ENCODE results near the gene EHBP1. TPM values are rescaled to one million over a fixed set of nuclear protein-coding genes. Genes with fewer than 3 reads are reported as not detected.

The EHBP1 gene
- total and polyA plus RNA-seq, 2 donors (not counting 3 experiments of a cell fraction or from before 2014, with no cell fraction given): 8.4 to 34.8 TPM

DNA sequence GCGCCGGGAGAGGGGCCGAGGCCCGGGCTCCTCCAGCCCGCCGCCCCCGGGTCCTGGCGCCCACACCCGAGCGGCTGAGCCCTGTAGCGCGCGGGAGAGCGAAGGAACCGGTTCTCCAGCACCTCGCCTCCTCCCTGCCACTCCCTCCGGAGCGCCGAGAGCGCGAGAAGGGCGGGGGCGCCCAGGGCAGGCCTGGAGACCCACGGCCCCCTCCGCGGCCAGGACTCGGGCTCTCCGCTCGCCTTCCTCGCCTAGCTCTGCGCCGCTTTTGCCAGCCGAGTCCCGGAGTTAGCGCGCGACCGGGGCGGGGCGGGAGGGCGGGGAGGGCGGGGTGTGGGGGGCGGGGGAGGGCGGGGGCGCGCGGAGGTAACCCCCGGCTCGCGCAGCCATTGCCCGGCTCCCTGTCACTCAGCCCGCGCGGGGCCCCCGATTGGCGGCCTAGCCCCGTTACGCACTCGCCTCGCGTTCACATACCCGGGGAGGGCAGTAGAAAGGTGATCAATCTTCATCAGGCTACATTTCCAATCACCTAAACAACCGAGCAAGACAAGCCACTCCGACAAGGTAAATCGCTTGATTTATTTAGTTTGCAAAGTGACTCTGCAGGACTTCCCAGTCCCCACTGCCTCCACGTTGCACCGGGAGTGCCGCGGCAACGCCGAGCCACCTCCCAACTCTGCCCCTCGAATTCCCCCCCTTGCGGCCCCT lies 345.0 kb downstream of the EHBP1 start, which contains the start of gene OTX1:
TSS of gene OTX1 (plus strand) at position 497 of the 708 bp plus-strand sequence. CDS start 2,161 bp downstream, outside the sequence.
- ChIA-PET POLR2A (interaction anchor here (0.6 kb wide), 1 partner anchor 542 kb away, joined by 3 read pairs; no protein-coding TSS in a partner anchor), CTCF (interaction anchor here (0.6 kb wide), 1 partner anchor 10 kb away, joined by 3 read pairs; no protein-coding TSS in a partner anchor)
- no TSS peak for BruUV-seq (replicated peaks)
- Histone ChIP-seq H3K4me3 (replicated peaks in 1 of 3; ENCODE audit: insufficient read depth in 1 of 3, low read depth in 1 of 3, low read length in 3 of 3) (peak within 1 kb of the TSS; percentile 8 to 42 (median 41)), H3K27ac (ENCODE audit: insufficient read depth, low read depth, low read length) (no peak within 1 kb of the TSS), H3K4me2 (ENCODE audit: insufficient read depth, low read length) (peak within 1 kb of the TSS; percentile 73), H3K36me3 (ENCODE audit: control insufficient read depth in 2 of 2, extremely low read depth in 1 of 2, insufficient read depth in 2 of 2, low read length in 2 of 2) (no peaks in the 10 kb centered on the region), H3K79me2 (ENCODE audit: control insufficient read depth, insufficient read depth, low read length) (no peaks in the 10 kb centered on the region), H2AFZ (ENCODE audit: low read depth, low read length) (peak within 1 kb of the TSS; percentile 25), H3K9ac (replicated peaks; ENCODE audit: extremely low read depth, insufficient read depth, low read length) (no peak within 1 kb of the TSS), H3K9me1 (replicated peaks; ENCODE audit: control insufficient read depth, extremely low read depth, insufficient read depth, low read length) (no peaks in the 10 kb centered on the region), H4K20me1 (replicated peaks; ENCODE audit: control insufficient read depth, extremely low read depth, insufficient read depth, low read length) (no peaks in the 10 kb centered on the region), H3K27me3 (ENCODE audit: control insufficient read depth in 2 of 2, insufficient read depth in 2 of 2, low read length in 2 of 2) (peaks cover 71 to 76% of the 10 kb centered on the region in 2 experiments), H3K4me1 (ENCODE audit: control insufficient read depth, extremely low read depth, insufficient read depth, low read length) (peaks cover 25% of the 10 kb centered on the region), H3K9me3 (replicated peaks; ENCODE audit: control insufficient read depth, insufficient read depth, low read length) (no peaks in the 10 kb centered on the region)
- TF ChIP-seq MYC (IDR thresholded peaks at IDR 0.05; ENCODE audit: low read depth, low read length): no peak
- no peak for TF ChIP-seq POLR2AphosphoS5 (IDR thresholded peaks at IDR 0.05; ENCODE audit: insufficient read depth, low read depth, low read length)
- TF ChIP-seq JUN (IDR thresholded peaks at IDR 0.05; ENCODE audit: borderline replicate concordance, insufficient read depth, insufficient read length, low read depth): no peak
- no peak for TF ChIP-seq POLR2A (IDR thresholded peaks at IDR 0.05; ENCODE audit: low read depth, low read length)
- no peak for TF ChIP-seq MAX (IDR thresholded peaks at IDR 0.05; ENCODE audit: insufficient read depth, insufficient read length)
- no peak for TF ChIP-seq GATA2 (IDR thresholded peaks at IDR 0.05; ENCODE audit: insufficient read depth, insufficient read length, low read depth, low read length)
- FAIRE-seq: no peak
- peak; percentile 39 for DNase-seq (ENCODE audit: low read depth, low spot score)
- dilution Hi-C loops (cut with MboI; ENCODE audit: extremely low pct_ligation_motif_present, low sequenced_read_pairs): no loop called here
- intact Hi-C loops (cut with micrococcal nuclease): loop anchor here (1.0 to 10.0 kb wide), 3 partner anchors 8 to 576 kb away; partner anchors contain the start of gene EHBP1
